NCI-H2196 treated with DMSO at 0.1 percent for 48 hours (cell line): ENCODE results near the gene TMEM52.

ENCODE experiments used
- DNase-seq: peaks from one replicate; lab custom pipeline; 2025; ENCODE audit not compliant: unreplicated experiment; lab: John Stamatoyannopoulos, UW

Gene TMEM52

GRCh38 chr1:1916851-1917251 lies 2.2 kb downstream of the TMEM52 start:
- no peak for DNase-seq

- no peak for DNase-seq
These were observed 2.9 kb downstream of the TMEM52 start for GRCh38 chr1:1915911-1916840.

GRCh38 chr1:1914971-1915692 lies 3.9 kb downstream of the TMEM52 start, which contains the start of gene CALML6:
Gene CALML6 (plus strand): TSS chr1:1915260. CDS start chr1:1915281, 21 bp downstream.
- DNase-seq, result no peak

GRCh38 chr1:1914101-1914970 lies 4.7 kb downstream of the TMEM52 start:
- no peak for DNase-seq

GRCh38 chr1:1911350-1912041 lies 7.6 kb downstream of the TMEM52 start:
- DNase-seq, result no peak

GRCh38 chr1:1910651-1911331 lies 8.3 kb downstream of the TMEM52 start:
- DNase-seq, result no peak

GRCh38 chr1:1910033-1910465 lies 9.0 kb downstream of the TMEM52 start:
- no peak for DNase-seq

GRCh38 chr1:1908506-1908791 lies 10.6 kb downstream of the TMEM52 start:
- no peak for DNase-seq

GRCh38 chr1:1907098-1907736 lies 11.9 kb downstream of the TMEM52 start:
- DNase-seq, result no peak

GRCh38 chr1:1906185-1907097 lies 12.6 kb downstream of the TMEM52 start:
- DNase-seq, result peak; percentile 67

GRCh38 chr1:1903224-1903623 lies 15.9 kb downstream of the TMEM52 start:
- no peak for DNase-seq

- DNase-seq, result no peak
These were observed 17.3 kb downstream of the TMEM52 start for GRCh38 chr1:1901641-1902294.

GRCh38 chr1:1900883-1901640 lies 18.0 kb downstream of the TMEM52 start:
- no peak for DNase-seq

- no peak for DNase-seq
These were observed 19.1 kb downstream of the TMEM52 start for GRCh38 chr1:1899967-1900327.

- no peak for DNase-seq
These were observed 19.7 kb downstream of the TMEM52 start for GRCh38 chr1:1899266-1899966.

GRCh38 chr1:1898246-1898933 lies 20.7 kb downstream of the TMEM52 start:
- no peak for DNase-seq
